Measurements from ENCODE around the gene SDR39U1.

DNA sequence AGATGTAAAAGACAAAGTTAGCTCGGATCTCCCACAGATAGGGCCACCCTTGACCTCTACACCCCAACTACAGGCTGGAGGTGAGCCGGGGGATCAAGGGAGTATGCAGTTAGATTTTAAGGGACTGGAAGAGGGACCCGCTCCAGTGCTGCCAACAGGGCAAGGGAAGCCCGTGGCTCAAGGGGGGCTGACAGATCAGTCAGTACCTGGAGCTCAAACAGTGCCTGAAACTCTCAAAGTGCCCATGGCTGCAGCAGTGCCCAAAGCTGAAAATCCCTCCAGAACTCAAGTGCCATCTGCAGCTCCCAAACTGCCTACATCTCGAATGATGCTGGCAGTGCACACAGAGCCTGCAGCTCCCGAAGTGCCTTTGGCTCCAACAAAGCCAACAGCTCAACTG is 33.4 kb downstream of the SDR39U1 start:
- no peak for TF ChIP-seq NR1H2 (CRISPR knock-in tag; IDR thresholded peaks at IDR 0.05)
- TF ChIP-seq CTCF (IDR thresholded peaks at IDR 0.05), result no peak
- no peak for TF ChIP-seq E2F4 (CRISPR knock-in tag; IDR thresholded peaks at IDR 0.05; ENCODE audit: borderline replicate concordance, low read depth)
- TF ChIP-seq NR3C1 (CRISPR knock-in tag; conservative IDR thresholded peaks at IDR 0.05; ENCODE audit: low read depth), result no peak
- TF ChIP-seq ATF1 (CRISPR knock-in tag; IDR thresholded peaks at IDR 0.05), result no peak

Data from WTC11 (cell line).